NCI-H510A treated with DMSO at 0.1 percent for 48 hours (cell line): ENCODE data around the gene KAT6B.

ENCODE experiments used
- DNase-seq: peaks from one replicate; lab custom pipeline; 2025; lab: John Stamatoyannopoulos, UW

KAT6B gene

DNA sequence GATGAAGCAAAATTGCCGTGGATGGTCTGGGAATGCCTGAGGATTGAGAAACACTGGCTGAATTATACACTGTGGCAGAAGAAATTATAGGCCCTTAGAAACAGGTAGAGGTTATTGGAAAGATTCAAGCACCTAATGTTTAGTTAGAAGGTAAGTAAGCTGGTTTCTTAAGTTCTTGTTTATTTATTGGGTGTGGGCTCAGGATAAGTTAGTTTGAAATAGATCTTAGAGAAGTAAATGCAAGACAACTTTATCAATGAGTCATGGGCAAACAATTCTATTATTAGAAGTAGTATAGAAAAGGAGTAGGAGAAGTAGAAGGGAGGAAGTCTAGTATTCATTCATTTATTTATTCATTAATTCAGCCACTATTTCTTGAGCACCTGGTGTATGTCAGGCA lies 96.5 kb downstream of the KAT6B start:
- DNase-seq: no peak

GRCh38 chr10:74923556-74923955 lies 97.2 kb downstream of the KAT6B start:
- peak; percentile 26 for DNase-seq

- DNase-seq: no peak
These were observed 98.0 kb downstream of the KAT6B start for GRCh38 chr10:74924251-74924963.

DNA sequence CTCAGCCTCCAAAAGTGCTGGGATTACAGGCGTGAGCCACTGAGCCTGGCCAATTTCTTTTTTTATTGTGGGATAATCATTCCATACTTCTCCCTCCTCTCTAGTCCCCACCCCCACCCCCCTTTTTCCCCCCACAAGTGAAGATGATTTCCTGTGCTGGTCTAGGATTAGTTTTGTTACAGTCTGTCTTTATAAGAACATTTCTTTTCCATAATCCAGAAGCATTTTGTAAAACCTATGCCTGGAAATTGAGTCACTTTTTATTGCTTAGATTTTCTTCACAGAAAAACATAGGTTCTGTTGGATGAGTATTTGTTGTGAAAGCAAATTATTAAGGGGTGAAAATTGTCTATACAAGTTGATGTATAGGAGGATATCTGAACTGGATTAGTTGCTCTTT lies 98.9 kb downstream of the KAT6B start:
- DNase-seq: no peak

DNA sequence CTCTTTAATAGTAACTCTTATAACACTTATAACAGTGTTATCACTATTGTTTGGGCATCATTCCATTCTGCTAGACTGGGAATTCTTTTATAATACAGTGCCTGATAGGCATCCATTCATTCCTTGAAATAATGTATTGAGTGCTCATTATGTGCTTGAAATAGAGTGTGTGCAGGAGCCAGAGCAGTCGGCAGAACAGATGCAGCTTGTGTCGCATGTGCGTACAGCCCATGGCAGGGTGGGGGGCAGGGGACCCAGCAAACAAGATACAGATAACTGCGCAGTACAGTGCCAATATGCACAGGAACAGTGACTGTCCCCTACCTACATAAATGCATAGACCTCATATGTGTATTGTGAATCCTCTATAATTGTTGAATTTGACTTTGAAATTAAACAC lies 99.3 kb downstream of the KAT6B start:
- DNase-seq: no peak

DNA sequence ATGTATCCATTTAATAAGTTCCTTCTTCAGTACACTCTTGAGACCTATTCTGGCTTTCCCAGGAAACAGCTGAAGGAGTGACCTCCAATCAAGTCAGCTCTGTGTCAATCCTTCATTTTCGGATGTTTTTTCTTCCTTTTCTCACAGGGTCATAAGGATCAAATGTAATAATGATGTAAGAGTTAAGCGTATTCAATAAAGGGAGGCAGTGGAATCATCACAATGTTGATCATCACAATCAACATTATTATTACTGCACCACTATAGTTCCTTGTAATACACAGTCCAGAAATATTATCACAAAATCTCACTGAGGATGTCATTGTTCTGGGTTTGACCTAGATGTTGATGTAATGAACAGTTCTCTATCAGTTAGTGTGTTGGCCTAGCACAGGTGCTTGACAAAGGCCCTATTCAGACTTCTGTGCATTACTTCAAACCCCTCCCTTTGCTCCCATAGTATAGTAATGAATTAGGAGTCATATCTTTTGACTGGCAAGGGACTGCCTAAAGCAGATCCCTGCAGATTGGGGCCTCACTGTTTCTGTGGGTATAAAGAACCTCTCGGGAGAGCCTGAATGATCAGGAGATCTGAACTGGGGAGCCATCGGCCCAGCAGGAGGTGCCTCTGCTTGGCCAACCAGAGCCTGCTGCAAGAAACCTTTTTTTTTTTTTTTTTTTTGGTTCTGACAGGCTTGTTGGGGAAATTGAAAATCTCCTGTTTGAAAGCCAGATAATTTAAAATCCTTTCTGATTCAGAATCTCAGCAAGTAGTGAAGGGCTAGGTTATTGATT lies 100.6 kb downstream of the KAT6B start:
- DNase-seq: no peak

GRCh38 chr10:74927701-74928100 lies 101.3 kb downstream of the KAT6B start:
- DNase-seq: no peak

DNA sequence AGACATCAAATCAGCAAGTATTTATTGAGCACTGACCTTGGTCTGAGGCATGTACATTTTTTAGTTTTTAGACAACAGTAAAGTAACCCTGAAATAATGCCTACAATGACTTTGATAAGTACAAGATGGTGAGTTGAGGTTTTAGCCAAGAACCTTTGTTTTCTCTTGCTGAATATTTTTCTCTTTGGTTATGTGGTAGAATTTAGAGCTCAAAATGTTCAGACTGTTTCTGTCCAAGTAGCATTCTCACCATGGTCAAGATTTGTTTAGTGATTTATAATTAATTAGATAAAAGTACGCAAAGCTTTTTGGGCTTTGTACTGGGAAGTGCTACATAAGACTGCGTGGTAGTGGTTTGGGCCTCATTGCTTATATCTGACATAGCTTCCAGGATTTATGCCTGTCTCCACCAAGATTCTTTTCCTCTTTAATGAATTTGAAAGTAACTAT lies 102.4 kb downstream of the KAT6B start:
- DNase-seq: no peak

- DNase-seq: no peak
These were observed 102.8 kb downstream of the KAT6B start for GRCh38 chr10:74929197-74929596.

- DNase-seq: peak; percentile 43
These were observed 104.6 kb downstream of the KAT6B start for GRCh38 chr10:74930965-74931364.

DNA sequence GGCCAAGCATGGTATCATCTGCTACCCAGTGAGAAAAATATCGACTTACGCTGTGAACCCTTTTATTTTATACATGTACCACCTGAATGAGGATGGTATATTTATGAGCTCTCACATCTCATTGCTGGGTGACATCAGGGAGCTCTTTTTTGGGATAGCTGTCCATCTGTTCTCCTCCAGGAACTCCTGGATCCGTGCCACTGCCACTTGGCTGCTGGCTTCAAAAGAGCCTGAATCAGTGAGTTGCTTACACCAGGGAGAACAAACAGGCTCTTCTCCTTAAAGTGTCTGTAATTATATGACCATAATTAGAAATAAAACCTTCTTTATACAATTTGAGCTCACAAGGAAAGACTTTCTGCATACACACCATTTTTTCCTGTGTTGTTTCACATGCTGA lies 106.2 kb downstream of the KAT6B start:
- DNase-seq: peak; percentile 40

- no peak for DNase-seq
These were observed 107.9 kb downstream of the KAT6B start for GRCh38 chr10:74934100-74934812.

DNA sequence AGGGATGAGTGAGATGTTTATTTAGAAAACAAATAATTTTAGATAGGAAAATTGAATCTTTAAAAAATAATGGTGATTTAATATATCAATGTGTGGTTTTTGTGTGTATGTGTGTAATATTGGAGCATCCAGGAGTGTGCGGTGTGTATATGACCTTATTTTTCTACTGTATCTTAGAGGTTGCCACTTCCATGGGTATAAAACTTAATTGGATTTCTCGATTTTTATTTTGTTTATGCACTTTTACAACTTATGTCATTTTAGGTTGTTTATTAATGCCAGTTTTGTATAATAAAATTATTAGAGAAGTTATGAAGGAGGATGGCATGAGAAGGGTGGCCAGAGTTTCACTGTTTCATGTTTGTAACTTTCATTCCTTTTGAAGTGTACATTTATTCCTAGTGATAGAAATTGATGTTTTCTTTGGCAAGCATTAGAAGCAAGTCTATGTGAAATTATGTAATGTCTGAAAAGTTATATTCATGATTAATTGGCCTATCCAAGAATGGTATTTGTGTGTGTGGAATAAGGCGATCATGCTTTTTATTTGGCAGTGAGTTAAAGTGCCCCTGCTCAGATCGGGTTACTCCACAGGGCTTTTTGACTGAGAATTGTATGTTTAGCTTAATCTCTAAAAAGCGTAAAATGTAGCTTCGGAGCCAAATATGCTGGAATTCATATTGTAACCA lies 110.3 kb downstream of the KAT6B start:
- DNase-seq: no peak

DNA sequence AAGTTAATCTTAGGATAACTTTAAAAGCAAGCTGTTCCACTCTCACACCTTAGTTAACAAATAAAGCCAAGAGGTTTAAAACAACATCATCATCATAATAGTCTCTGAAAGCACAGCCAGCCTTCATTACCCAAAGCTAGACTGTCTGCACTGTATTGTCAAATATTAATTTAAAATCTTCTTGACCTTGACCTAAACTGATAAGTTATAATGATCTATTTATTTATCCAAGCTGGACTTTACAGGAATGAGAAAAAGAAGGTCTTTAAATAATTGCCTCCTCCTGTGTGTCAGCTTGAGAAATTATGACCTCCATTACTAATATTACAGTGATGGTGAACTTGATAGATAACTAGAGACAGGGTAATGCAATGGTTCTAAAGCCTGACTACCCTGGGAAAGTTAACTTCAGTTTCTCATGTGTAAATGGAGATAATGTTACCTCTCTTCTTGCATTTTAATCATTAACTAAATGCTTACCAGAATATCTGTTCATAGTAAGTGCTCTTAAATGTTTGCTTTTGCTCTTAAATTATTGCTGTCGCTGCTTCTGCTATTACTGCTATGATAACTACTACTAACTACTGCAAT lies 111.0 kb downstream of the KAT6B start:
- DNase-seq: no peak

DNA sequence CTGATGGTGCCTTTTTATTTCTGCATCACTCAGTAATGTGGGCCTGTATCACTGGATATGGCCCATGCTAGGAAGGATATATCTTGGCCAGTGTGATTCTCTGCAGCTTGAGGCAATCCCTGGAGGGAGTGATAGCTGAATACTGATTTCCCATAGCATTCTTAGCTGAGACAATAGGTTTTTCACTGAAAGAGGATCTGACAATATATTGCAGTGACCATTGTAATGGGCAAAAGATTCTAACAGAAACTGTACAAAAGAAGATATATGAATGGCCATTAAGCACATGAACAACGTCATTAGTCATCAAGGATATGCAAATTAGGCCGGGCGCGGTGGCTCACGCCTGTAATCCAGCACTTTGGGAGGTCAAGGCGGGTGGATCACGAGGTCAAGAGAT lies 117.8 kb downstream of the KAT6B start:
- DNase-seq: no peak

GRCh38 chr10:74947781-74948401 lies 121.5 kb downstream of the KAT6B start:
- peak; percentile 92 for DNase-seq

GRCh38 chr10:74949034-74949832 lies 122.8 kb downstream of the KAT6B start:
- DNase-seq: no peak

GRCh38 chr10:74949843-74950765 lies 123.7 kb downstream of the KAT6B start:
- DNase-seq: peak; percentile 25

DNA sequence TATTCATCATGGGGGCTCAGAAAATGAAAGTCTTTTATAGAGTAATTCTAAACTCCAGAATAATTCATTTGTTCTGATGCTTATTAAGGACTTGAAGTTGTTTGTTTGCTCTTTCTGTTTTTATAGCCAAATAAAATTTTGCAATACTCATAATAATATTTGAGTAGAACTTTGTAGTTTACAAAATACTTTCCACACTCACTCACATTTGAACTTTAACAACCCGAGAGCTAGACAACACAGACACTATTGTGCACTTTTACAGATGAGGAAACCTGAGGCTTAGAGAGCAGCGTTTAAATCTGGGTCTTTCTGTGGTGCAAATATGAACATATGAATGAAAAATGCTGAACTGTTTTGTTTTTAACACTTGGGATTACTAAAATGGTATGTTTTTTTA lies 126.8 kb downstream of the KAT6B start:
- DNase-seq: no peak
